Cortex of kidney (tissue), 1 donor: ENCODE measurements around the gene MRTFB.
"Not testable (repeated sequence)": the region's sequence is repeated elsewhere in the genome, so short reads cannot be mapped to it uniquely, and the experiment has no call there.

Source experiments
- DNase-seq: peaks from one replicate; lab custom pipeline; 2025; lab: John Stamatoyannopoulos, UW

Gene MRTFB

DNA sequence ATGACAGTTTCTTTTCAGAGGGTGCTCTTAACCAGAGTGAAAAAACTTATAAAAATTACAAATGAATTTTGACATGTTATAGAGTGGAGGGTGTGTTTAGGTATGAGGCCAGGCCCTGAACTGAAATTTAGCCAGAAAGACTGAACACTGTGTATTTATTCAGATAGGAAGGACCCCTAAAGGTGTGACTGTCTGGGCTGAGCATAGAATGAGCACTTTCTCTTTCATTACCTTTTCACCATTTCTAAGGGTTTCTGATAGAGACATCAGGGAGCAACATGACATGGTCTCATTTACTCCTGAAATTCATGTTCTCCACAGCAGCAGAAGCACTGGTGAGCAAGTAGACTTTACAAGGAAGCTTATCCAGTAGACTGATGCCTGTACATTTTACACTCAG lies 32.9 kb downstream of the MRTFB start:
- DNase-seq = no peak

DNA sequence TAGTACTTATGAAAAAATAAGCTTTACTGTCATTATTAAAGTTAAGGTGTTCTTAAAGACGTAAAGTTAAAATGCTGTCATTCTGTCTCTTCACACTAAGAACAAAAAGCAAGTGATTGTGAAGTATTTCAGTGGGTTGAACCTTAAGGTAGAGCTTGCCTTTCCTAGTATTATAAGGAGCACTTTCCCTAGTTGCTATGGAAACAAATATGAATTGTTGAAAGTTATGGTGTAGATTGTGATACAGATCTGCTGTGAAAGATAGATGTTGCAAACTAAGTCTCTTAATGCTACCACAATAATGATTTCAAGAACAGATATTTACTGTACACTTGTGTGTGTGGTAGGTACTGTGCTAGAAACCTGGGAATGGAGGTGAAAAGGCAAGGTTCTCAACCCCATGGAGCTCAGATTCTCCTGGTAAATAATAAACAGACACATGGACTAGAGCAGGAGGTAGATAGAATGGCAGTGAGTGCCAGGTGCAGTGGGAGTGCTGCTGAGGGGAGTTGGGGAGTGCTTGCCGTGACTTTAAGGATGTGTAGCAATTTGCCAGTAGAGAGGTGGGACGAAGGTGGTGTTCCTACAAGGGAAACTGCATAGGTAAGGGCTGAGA lies 34.7 kb downstream of the MRTFB start:
- DNase-seq = no peak

DNA sequence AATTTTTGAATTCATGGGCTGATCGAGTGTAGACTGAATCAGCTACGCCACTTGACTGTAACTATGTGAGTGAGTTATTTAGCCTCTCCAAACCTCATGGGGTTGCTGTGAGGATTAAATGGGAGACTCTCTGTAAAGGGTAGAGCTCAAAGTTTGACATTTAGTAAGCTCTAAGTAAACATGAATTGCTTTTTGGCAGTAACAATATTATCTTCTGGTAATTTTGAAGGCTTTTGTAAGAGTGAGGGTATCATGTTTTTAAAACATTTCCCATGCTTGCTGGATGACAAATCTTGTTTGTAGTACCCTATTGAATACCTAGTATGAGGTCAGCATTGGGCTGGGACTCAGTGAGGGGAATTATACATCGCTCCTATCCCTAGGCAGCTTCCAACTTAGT lies 35.3 kb downstream of the MRTFB start:
- DNase-seq = no peak

DNA sequence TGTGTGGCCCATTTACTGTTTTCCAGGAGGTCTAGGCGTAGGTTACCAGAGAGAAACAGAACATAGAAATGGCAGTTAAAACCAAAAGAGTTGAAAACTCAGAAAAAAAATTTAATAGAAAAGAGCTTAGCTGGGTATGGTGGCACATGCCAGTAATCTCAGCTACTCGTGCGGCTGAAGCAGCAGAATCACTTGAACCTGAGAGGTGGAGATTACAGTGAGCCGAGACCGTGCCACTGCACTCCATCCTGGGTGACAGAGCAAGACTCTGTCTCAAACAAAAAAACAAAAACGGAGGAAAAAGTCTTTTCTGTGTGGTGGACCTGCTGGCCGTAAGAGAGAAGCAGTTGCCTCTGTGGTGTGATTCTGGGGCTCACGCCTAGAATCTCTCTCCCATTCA lies 35.8 kb downstream of the MRTFB start:
- DNase-seq = no peak

DNA sequence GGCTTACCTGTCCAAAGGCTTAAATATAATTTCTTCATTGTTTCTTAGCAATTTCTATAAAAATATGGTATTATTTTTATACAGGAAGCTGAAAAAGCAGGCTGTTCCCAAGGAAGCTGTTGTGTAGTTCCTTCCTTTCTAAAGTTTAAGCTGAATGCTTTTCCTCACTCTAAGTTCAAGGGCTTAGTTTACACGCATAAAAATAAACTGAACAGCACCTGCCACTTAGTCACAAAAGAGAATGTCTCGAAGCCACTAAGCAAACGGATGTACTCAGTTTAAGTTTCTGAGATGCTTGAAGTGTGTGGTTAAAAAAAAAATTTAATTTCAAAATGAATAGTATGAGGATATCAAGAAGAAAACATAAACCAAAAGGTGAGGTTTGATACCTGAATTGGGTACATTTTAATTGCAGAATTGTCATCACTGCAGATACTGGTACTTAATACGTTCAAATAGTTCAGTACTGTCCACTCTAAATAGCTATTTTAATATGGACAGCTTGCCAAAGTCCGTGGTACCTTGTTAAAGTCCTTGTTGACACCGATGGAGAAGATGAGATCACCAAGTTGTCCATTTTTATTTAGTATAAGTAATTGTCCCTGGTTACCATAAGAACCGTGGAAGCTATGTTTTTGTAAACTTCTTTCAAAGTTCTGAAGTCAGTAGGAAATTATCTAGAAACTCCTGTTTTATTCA lies 38.1 kb downstream of the MRTFB start:
- DNase-seq = no peak

DNA sequence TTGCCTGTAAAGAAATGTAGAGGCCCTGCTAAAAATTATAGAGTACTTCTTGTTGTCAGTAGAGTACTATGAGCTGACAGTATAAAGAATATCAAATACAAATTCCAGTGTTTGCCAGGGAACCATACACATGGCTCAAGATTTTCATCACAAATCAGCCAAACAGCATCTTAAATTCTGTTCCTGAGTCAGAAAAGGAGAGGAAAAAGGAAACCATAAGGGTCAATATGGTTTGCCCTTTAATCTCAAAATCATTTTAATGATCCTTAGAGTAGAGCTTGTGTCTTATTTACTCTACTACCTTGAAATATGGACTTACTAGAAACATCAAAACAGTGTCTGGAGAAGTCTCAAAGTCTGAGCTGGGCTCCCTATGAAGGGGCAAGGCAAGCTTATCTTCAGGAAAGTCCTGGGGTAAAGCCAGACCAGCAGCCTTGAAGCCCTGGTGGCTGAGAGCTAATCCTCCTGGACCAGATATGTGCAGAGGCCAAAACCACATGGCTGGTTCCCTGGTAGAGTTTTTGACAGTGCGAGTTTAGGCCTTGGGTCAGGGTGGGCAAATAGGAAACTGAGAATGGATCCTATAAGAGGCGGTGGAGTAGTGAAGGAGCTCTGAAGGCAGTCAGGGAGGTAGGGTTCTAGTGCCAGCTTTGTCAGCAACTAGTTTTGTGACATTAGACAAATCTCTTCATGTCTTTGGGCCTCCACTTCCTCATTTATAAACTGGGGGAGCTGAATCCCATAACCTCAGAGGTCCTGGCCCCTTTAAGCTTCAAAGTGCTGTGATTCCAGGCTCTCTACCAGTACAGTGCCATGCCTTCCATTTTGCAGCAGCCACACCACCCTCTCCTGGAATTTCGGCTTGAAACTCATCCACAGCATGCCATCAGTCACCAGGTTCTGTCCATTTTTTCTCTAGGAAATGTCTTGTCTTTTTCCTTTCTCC lies 38.9 kb downstream of the MRTFB start:
- DNase-seq = no peak

DNA sequence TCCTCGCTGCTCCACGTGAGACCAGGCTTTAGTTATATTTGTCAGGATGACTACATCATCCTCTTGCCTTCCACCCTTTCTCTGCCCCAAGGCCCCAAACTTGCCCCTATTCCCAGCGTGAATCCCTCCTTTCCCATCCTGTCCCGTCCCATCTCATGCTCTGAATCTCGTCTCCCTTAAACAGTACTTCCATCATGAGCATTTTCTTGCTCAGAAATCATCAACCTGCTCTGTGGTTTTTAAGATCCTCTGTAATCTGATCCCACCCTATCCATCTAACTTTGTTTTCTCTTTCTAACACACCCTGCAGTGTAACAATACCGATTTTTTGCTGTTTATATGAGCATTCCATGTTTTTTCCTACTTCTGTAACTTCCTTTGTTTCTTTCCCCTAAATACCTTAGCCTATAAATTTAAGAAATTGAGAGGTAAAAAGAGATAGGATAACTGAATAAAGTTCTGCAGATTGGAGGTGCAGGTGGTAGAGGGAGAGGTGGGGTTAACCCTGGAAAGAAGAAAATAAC lies 39.7 kb downstream of the MRTFB start:
- no peak for DNase-seq

DNA sequence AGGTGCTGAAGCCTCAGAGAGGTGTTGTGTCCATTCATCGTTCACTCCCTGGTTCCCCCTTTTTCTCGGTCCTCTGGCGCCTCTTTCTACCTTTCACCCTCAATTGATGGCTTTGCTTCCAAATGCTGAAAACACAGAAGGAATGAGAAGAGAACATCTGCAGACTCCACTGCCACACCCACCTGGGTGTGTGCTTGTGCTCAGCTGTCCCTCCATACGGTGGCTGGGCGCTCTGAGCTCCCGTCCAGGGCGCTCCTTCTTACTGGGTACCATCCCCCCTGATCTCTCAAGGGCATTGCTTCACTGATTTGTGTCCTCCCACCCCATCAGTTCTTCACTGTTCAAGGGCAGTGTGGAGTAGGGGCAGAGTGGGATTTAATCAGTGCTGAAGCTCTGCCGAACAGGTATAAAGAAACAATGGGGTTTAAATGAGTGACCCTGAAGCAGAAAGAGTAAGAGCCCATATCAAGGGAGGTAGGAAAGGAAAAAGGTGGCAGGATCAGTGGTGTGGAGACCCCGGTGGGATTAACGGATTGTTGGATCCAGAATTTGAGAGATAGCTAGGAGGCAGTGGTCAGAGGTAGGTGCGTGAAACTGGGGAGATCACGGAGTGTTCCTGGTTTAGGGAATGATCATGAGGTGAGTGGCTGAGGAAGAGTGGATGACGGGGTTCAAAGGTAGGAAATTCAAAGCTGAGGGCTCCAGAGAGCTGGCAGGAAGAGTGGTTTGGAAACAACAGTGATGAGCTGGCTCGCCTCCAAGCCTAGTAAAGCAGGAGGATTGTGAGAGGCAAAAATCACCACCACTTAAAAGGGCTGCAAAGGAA lies 40.8 kb downstream of the MRTFB start:
- DNase-seq = no peak

DNA sequence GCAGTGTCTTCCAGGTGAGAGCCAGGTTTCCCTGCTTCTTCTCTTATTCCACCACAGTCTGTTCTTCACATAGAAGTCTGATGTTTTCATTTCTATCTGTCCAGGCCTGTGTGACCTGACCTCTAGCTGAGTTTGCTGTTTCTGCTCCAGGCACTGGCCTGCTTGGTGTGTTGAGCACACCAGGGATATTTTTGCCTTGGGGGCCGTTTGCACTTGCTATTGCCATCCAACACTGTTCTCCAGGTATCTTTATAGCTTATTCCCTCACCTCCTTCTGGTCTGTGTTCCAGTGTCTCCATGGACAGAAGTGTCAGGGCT lies 41.4 kb downstream of the MRTFB start:
- DNase-seq = no peak

DNA sequence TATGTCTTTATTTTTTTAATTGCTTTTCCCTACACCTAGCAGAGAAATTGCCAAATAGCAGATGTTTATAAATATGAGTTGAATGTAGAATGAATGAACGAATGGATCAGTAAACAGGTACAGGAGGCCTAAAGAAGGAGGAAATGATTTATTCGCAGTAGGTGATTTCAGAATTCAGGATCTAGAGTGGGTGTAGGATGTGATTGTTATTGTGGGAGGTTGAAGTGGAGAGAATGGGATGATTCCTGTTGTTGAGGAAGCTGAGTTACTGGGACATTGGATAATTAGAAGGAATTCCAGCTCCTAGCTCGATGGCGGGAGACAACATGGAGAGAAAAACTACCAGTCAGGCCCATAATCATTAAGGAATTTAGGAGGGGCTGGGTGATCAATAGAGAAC lies 42.2 kb downstream of the MRTFB start:
- no peak for DNase-seq

DNA sequence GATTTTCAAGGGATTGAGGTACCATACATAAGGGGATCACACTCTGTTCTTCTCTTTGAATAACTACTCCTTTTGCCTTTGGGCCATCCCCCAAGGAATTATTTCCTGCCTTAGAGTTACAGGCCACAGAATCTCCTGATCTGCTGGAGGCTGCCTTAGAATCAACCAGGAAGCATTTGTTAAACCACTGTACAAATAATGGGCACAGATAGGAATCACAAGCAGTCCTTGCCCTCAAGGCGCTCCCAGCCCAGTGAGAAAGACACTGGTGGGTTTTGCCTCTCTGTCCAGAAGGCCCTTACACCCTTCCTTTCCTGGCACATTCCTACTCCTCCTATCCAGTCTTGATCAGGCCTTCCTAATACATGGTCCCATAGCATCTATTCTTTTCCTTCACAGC lies 45.9 kb downstream of the MRTFB start:
- no peak for DNase-seq

DNA sequence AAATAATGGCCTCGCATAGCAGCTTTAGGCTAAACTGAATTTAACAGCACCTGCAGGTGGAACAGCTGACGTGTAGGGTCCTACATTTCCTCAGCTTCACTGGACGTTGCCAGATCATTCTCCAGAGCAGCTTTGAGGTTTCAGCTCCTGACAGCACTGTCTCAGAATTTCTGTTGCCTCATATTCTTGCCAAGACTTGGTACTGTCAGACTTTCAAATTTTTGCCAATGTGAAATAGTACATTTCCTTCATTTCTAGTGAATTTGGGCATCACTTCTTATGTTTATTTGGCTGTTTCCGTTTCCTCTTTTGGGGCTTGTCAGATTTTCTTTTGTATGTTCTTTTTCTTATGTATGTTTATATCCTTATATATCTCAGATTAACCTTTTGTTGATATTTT lies 48.7 kb downstream of the MRTFB start:
- DNase-seq = no peak

DNA sequence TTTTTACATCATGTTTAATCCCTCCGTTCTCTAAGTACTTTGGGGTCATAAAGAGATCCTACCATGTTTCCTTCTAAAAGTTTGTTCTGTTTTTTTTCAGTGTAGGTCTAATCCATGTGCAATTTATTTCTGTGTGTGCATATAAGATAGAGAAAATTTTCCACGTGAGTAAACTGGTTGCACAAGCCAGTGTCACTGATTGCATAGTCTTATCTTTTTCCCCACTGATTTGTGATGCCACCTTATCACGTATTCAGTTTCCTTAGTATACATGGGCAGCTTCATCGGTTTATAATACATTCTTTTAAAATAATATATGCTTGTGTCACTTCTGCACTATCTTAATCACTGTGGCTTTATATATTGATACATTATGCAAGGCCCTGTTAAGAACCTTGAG lies 49.2 kb downstream of the MRTFB start:
- DNase-seq = no peak

DNA sequence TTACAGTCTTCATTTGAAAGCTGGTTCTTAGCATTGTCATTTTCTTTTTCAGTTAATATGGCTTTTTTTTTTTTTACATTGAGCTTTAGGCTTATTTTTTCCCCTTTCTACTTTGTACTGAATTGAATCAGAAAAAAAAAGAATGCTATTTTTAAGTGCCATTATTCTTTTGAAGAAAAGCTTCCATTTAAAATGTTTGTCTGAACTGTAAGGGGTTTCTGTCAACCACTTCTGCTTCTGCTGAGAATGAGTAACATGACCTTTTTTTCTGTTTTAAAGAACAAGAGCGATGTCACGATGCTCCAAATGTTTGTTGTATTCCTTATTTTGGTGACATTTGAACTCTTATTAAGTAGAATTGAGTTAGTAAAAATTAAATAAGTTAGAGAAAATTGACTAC lies 50.0 kb downstream of the MRTFB start:
- no peak for DNase-seq

DNA sequence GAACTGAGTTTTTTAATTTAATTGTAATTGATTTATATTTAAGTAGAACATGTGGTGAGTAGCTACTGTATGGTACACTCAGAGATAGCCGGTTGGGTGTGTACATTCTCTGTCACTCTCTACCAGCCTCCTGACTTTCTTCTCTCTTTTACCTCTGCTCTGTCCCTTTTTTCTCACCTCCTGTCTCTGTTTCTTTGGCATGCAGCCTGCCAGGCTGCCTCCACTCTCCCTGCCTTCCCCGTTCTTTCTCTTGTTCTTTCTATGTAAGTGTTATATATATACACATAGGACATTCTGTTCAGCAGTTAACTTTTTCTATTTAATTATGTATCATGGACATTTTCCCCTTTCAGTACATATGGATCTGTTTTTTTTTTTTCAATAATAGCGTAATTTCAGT lies 50.8 kb downstream of the MRTFB start:
- DNase-seq = no peak

DNA sequence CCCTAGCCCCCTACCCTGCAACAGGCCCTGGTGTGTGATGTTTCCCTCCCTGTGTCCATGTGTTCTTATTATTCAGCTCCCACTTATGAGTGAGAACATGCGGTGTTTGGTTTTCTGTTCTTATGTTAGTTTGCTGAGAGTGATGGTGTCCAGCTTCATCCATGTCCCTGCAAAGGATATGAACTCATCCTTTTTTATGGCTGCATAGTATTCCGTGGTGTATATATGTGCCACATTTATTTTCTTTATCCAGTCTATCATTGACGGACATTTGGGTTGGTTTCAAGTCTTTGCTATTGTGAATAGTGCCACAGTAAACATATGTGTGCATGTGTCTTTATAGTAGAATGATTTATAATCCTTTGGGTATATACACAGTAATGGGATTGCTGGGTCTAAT lies 51.3 kb downstream of the MRTFB start:
- not testable (repeated sequence) for DNase-seq

DNA sequence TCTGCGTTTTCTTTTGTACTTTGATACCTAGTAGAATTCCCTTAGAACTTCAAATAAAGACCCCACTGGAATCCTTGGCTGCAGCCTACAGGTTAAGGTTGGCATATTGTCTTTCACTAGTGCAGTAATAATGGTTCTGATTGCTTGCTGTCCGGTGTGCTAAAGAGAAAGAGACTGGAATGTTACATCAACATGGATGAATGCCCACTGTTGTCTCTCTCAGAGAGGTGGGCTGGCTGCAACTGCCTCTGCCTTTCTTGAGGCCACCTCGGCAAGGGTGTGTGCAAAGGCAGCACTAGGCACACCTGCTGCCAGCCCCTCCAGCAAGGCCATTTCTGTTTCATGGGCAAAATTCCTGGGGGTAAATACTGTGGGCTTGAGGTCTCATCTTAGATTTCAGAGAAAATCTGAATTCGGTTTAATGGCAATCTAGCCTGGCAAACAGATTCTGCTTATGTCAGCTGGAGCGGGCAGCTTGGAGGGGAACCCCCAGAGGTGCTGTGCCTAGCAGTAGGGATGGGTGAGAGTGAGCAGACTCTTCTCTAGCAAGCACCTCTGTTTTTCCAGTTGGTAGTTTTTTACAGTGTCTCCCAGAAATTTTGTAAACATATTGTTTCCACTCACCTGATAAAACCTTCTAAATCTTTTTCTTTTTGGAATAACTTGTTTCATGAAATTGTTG lies 54.0 kb downstream of the MRTFB start:
- DNase-seq = no peak

DNA sequence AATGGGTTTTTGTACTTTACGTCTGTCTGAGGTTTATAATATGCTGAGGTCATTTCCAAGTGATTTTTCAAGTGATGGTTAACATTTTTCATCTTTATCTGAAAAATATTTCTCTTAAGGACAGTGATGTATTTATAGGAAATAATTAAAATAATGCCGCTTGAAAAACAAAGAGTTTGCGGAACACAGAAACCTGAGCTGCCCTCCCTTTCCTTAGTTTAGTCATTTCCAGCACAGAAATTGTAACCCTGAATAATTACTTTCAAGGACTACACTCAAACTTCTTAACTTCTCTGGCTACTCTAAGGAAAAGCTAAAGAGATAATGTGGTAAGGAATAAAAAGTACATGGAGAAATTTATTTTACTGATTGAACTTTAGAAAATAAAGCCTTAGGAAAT lies 54.6 kb downstream of the MRTFB start:
- DNase-seq = no peak

DNA sequence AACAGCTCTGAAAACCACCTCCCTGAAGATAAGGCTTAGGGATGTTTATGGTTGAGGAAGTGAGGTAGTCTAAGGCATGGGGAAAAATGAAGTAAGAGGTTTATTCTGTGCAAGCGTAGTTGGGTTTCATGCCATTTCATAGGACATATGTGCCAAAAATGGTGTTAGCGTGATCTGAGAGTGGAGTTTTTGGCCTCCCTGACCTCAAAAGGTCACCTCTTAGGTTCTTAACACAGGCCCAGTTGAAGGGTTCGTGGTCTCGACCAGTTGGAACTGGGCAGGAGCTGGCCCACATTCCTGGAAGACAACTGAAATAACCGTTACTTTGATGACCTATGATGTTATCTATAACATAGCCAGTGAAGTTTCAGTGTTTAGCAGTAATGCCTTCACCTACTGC lies 57.0 kb downstream of the MRTFB start:
- DNase-seq = no peak

DNA sequence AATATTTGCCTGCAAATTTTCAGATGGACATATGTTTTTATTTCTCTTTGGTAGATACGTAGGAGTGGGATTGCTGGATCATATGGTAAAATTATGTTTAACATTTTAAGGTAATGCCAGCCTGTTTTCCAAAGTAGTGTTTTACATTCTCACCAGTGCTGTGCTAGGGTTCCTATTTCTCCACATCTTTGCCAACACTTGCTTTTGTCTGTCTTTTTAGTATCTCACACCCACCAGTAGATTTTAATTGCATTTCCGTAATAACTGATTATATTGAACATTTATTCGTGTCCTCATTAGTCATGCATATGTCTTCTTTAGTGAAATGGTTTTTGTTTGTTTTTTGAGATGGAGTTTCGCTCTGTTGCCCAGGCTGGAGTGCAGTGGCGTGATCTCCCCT lies 58.4 kb downstream of the MRTFB start:
- no peak for DNase-seq
